CD14-positive monocyte (primary cell): Measurements from ENCODE around the gene AGXT. TPM values are rescaled to one million over a fixed set of nuclear protein-coding genes. Genes with fewer than 3 reads are reported as not detected.

Experiments
- DNase-seq, 3 donors: peaks; one replicate each; pipeline ENCODE4 v3.0.0-alpha.2; 2011 to 2022
- H2AFZ ChIP-seq: 2 replicates; pipeline ENCODE4 v1.6.0; 2012; ENCODE audit warnings: mild to moderate bottlenecking, low read depth, low read length, inconsistent platforms; ENCODE audit not compliant: insufficient read depth, poor library complexity, severe bottlenecking
- H3K27ac ChIP-seq, 2 donors: 1 replicate in 1 of 2; 2 replicates in 1 of 2; pipeline ENCODE4 v1.5.1; 2012 to 2013; ENCODE audit warnings: low read length in 2 of 2, control low read depth in 1 of 2, inconsistent platforms in 1 of 2, low read depth in 1 of 2, mild to moderate bottlenecking in 1 of 2
- H3K27me3 ChIP-seq, 2 donors: one replicate each; pipeline versions ENCODE4 v1.6.0 to v1.6.1; 2011 to 2013; ENCODE audit warnings: low read length in 2 of 2; ENCODE audit not compliant: control insufficient read depth in 2 of 2, insufficient read depth in 2 of 2
- H3K36me3 ChIP-seq, 2 donors: replicated peaks in 1 of 2; 1 replicate in 1 of 2; 2 replicates in 1 of 2; pipeline versions ENCODE4 v1.5.1 to v1.6.1; 2012 to 2013; ENCODE audit warnings: low read length in 2 of 2, control low read depth in 1 of 2, inconsistent platforms in 1 of 2, mild to moderate bottlenecking in 1 of 2; ENCODE audit not compliant: insufficient read depth in 2 of 2, control insufficient read depth in 1 of 2
- H3K4me1 ChIP-seq, 2 donors: 1 replicate in 1 of 2; 2 replicates in 1 of 2; pipeline versions ENCODE4 v1.5.1 to v1.6.1; 2012 to 2013; ENCODE audit warnings: low read length in 2 of 2, control low read depth in 1 of 2, inconsistent platforms in 1 of 2, mild to moderate bottlenecking in 1 of 2, moderate library complexity in 1 of 2; ENCODE audit not compliant: insufficient read depth in 2 of 2, control insufficient read depth in 1 of 2
- H3K4me2 ChIP-seq: replicated peaks from 2 replicates; pipeline ENCODE3; 2012; ENCODE audit warnings: low read length, moderate library complexity, mild to moderate bottlenecking; ENCODE audit not compliant: poor library complexity, severe bottlenecking; ENCODE audit errors: extremely low read depth
- H3K4me3 ChIP-seq, 3 experiments: fragments of 200-600 bp in 1 of 3; sonication (generic) in 1 of 3; replicated peaks in 1 of 3; 1 replicate in 2 of 3; 2 replicates in 1 of 3; pipeline ENCODE4 v1.5.1; 2011 to 2013; ENCODE audit warnings: low read length in 3 of 3, mild to moderate bottlenecking in 3 of 3, control low read depth in 2 of 3, low read depth in 2 of 3, inconsistent platforms in 1 of 3, moderate library complexity in 1 of 3
- H3K79me2 ChIP-seq: 2 replicates; pipeline ENCODE4 v1.6.0; 2012; ENCODE audit warnings: mild to moderate bottlenecking, control low read depth, inconsistent platforms, low read length, moderate library complexity; ENCODE audit not compliant: insufficient read depth
- H3K9ac ChIP-seq: 2 replicates; pipeline ENCODE4 v1.6.0; 2017; ENCODE audit warnings: low read length, mild to moderate bottlenecking; ENCODE audit not compliant: insufficient read depth, poor library complexity, severe bottlenecking
- H3K9me3 ChIP-seq, 2 donors: replicated peaks in 1 of 2; 1 replicate in 1 of 2; 2 replicates in 1 of 2; pipeline versions ENCODE4 v1.5.1 to v1.6.1; 2012 to 2013; ENCODE audit warnings: low read length in 2 of 2, control low read depth in 1 of 2; ENCODE audit not compliant: control insufficient read depth in 1 of 2, insufficient read depth in 1 of 2
- H4K20me1 ChIP-seq: 2 replicates; pipeline ENCODE4 v1.6.0; 2012; ENCODE audit warnings: mild to moderate bottlenecking, low read length, control low read depth, moderate library complexity; ENCODE audit not compliant: insufficient read depth
- H3K27ac Mint-ChIP-seq, 7 donors: one replicate each; pipeline ENCODE4 v1.8.0; 2020; ENCODE audit warnings: mild to moderate bottlenecking in 7 of 7, mixed read lengths in 7 of 7, moderate library complexity in 6 of 7, inconsistent platforms in 2 of 7
- H3K27me3 Mint-ChIP-seq, 3 donors: one replicate each; pipeline ENCODE4 v1.8.0; 2021 to 2022; ENCODE audit warnings: low read depth in 3 of 3, mild to moderate bottlenecking in 3 of 3, mixed read lengths in 3 of 3, moderate library complexity in 3 of 3, inconsistent platforms in 1 of 3
- H3K36me3 Mint-ChIP-seq, 2 donors: one replicate each; pipeline ENCODE4 v1.8.0; 2020; ENCODE audit warnings: mixed read lengths in 2 of 2, inconsistent platforms in 1 of 2, mild to moderate bottlenecking in 1 of 2
- H3K4me1 Mint-ChIP-seq: one replicate; pipeline ENCODE4 v1.8.0; 2020; ENCODE audit warnings: mild to moderate bottlenecking, mixed read lengths
- H3K4me3 Mint-ChIP-seq, 2 donors: one replicate each; pipeline ENCODE4 v1.8.0; 2020; ENCODE audit warnings: mild to moderate bottlenecking in 2 of 2, mixed read lengths in 2 of 2, moderate library complexity in 1 of 2
- H3K9me3 Mint-ChIP-seq, 7 donors: one replicate each; pipeline ENCODE4 v1.8.0; 2020 to 2022; ENCODE audit warnings: mixed read lengths in 7 of 7, mild to moderate bottlenecking in 6 of 7, moderate library complexity in 6 of 7, inconsistent platforms in 2 of 7
- CTCF ChIP-seq: fragments of 200-600 bp; IDR thresholded peaks from one replicate; pipeline ENCODE4 v1.8.0; 2022; ENCODE audit warnings: antibody characterized with exemption, mild to moderate bottlenecking
- WGBS: methylation state at CpG from one replicate; pipeline ENCODE4 v1.1.5; 2013; ENCODE audit warnings: missing lambda C conversion rate; ENCODE audit not compliant: insufficient coverage; 5-methylcytosine and 5-hydroxymethylcytosine counted together
- intact Hi-C, 2 donors: fragments of 100-400 bp; cut with micrococcal nuclease; formaldehyde crosslinking; loops; one replicate each; pipeline versions ENCODE4 v1.15.0 to v1.15.1; 2023
- polyA plus RNA-seq, 3 donors: library from polyadenylated mRNA; depleted of rRNA in 1 of 3; unstranded in 2 of 3; stranded (reverse) in 1 of 3; fragments of 300-500 nt in 2 of 3; fragments of >200 nt in 1 of 3; fragmentation: Illumina TruSeq in 2 of 3; gene quantifications; 1 replicate in 2 of 3; 2 replicates in 1 of 3; pipeline ENCODE4 v1.2.3, GENCODE V29; 2012 to 2021

AGXT gene
- polyA plus RNA-seq, 3 donors, result not detected

- Histone ChIP-seq H4K20me1 (no peaks in the 10 kb centered on the region), H3K9me3 (no peaks in the 10 kb centered on the region), H3K9ac (no peak overlapping the region), H2AFZ (no peak overlapping the region), H3K27me3 (no peaks in the 10 kb centered on the region), H3K4me2 (no peak overlapping the region), H3K27ac (no peak overlapping the region), H3K4me3 (no peak overlapping the region), H3K36me3 (no peaks in the 10 kb centered on the region), H3K4me1 (no peaks in the 10 kb centered on the region), H3K79me2 (no peaks in the 10 kb centered on the region)
- Mint-ChIP-seq H3K4me1 (no peaks in the 10 kb centered on the region), H3K27ac (no peak overlapping the region), H3K36me3 (no peaks in the 10 kb centered on the region), H3K9me3 (peaks cover 0 to 6% (median 1%) of the 10 kb centered on the region in 7 donors), H3K4me3 (no peak overlapping the region), H3K27me3 (peaks cover 0 to 7% (median 1%) of the 10 kb centered on the region in 3 donors)
- WGBS, result 78% methylated on average over 28 of the region's 38 CpGs
- no peak for TF ChIP-seq CTCF
- intact Hi-C loops, result no loop called here
- no peak for DNase-seq
Observed at GRCh38 chr2:240926516-240927389, 58.1 kb downstream of the AGXT start.

GRCh38 chr2:240927390-240927781 lies 58.8 kb downstream of the AGXT start:
- Histone ChIP-seq H3K4me3 (no peak overlapping the region), H3K4me2 (no peak overlapping the region), H3K9ac (no peak overlapping the region), H3K9me3 (no peaks in the 10 kb centered on the region), H4K20me1 (no peaks in the 10 kb centered on the region), H3K36me3 (no peaks in the 10 kb centered on the region), H3K4me1 (no peaks in the 10 kb centered on the region), H3K27ac (no peak overlapping the region), H3K27me3 (no peaks in the 10 kb centered on the region), H2AFZ (no peak overlapping the region), H3K79me2 (no peaks in the 10 kb centered on the region)
- Mint-ChIP-seq H3K4me1 (no peaks in the 10 kb centered on the region), H3K36me3 (no peaks in the 10 kb centered on the region), H3K4me3 (no peak overlapping the region), H3K27ac (peak overlapping the region in 1 of 7 donors; percentile 57), H3K27me3 (peaks cover 1 to 7% (median 1%) of the 10 kb centered on the region in 3 donors), H3K9me3 (peaks cover 0 to 6% (median 1%) of the 10 kb centered on the region in 7 donors)
- intact Hi-C loops, result no loop called here
- 98% methylated on average over 7 of the region's 7 CpGs for WGBS
- no peak for DNase-seq
- TF ChIP-seq CTCF, result no peak
